ENCODE measurements around the gene HOXC11.

The HOXC11 gene

DNA sequence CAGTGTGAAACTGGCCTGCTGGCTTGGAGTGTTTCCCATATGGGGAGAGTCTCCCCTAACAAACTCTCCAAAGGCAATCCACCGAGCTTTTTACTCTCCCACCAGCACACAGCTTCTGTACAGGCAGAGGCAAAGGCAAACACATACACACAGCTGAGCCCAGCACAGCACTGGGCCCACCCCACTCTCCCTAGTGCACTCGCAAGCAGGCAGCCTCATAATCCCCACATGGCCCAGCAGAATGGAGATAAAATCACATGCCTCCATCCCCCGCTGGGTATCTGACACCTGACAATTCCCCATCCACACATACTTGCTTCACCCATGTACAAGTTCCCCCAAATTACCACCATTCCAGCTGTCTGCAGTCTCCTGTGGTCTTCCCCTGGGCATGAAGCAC is 14.8 kb upstream of the HOXC11 start:
- TF ChIP-seq ZC3H10 (CRISPR knock-in tag; IDR thresholded peaks at IDR 0.05), result no peak
- no peak for TF ChIP-seq TCF4 (CRISPR knock-in tag; IDR thresholded peaks at IDR 0.05; ENCODE audit: borderline replicate concordance)
- TF ChIP-seq ESRRG (CRISPR knock-in tag; IDR thresholded peaks at IDR 0.05), result no peak
- no peak for TF ChIP-seq ZNF565 (CRISPR knock-in tag; conservative IDR thresholded peaks at IDR 0.05; ENCODE audit: low read depth)
- no peak for TF ChIP-seq ZNF8 (CRISPR knock-in tag; IDR thresholded peaks at IDR 0.05)
- no peak for ATAC-seq

- TF ChIP-seq POU6F1 (CRISPR knock-in tag; IDR thresholded peaks at IDR 0.05; ENCODE audit: borderline replicate concordance, low read depth), result no peak
- no peak for TF ChIP-seq TSHZ2 (CRISPR knock-in tag; IDR thresholded peaks at IDR 0.05)
- no peak for TF ChIP-seq ZFP3 (CRISPR knock-in tag; IDR thresholded peaks at IDR 0.05)
- TF ChIP-seq, protein P1, sequence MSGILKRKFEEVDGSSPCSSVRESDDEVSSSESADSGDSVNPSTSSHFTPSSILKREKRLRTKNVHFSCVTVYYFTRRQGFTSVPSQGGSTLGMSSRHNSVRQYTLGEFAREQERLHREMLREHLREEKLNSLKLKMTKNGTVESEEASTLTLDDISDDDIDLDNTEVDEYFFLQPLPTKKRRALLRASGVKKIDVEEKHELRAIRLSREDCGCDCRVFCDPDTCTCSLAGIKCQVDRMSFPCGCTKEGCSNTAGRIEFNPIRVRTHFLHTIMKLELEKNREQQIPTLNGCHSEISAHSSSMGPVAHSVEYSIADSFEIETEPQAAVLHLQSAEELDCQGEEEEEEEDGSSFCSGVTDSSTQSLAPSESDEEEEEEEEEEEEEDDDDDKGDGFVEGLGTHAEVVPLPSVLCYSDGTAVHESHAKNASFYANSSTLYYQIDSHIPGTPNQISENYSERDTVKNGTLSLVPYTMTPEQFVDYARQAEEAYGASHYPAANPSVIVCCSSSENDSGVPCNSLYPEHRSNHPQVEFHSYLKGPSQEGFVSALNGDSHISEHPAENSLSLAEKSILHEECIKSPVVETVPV (CRISPR knock-in tag; IDR thresholded peaks at IDR 0.05), result no peak
- no peak for TF ChIP-seq ARNTL (CRISPR knock-in tag; IDR thresholded peaks at IDR 0.05; ENCODE audit: borderline replicate concordance, low read depth)
- no peak for TF ChIP-seq BACH2 (CRISPR knock-in tag; IDR thresholded peaks at IDR 0.05; ENCODE audit: borderline replicate concordance)
- TF ChIP-seq SNAI2 (CRISPR knock-in tag; IDR thresholded peaks at IDR 0.05), result no peak
- ATAC-seq, result no peak
Measured at GRCh38 chr12:53959314-53959713, 13.6 kb upstream of the HOXC11 start.

GRCh38 chr12:53960187-53961024 is 12.5 kb upstream of the HOXC11 start:
- TF ChIP-seq SNAI2 (CRISPR knock-in tag; IDR thresholded peaks at IDR 0.05) (no peak), BACH2 (CRISPR knock-in tag; IDR thresholded peaks at IDR 0.05; ENCODE audit: borderline replicate concordance) (no peak), ZNF565 (CRISPR knock-in tag; conservative IDR thresholded peaks at IDR 0.05; ENCODE audit: low read depth) (no peak), POU6F1 (CRISPR knock-in tag; IDR thresholded peaks at IDR 0.05; ENCODE audit: borderline replicate concordance, low read depth) (no peak), CREB5 (CRISPR knock-in tag; IDR thresholded peaks at IDR 0.05; ENCODE audit: low read depth) (no peak), ZNF70 (CRISPR knock-in tag; IDR thresholded peaks at IDR 0.05) (no peak), ZFP3 (CRISPR knock-in tag; IDR thresholded peaks at IDR 0.05) (no peak), PPARA (CRISPR knock-in tag; IDR thresholded peaks at IDR 0.05; ENCODE audit: borderline replicate concordance) (no peak), ARNTL (CRISPR knock-in tag; IDR thresholded peaks at IDR 0.05; ENCODE audit: borderline replicate concordance, low read depth) (no peak), OSR1 (CRISPR knock-in tag; IDR thresholded peaks at IDR 0.05) (no peak), TCF4 (CRISPR knock-in tag; IDR thresholded peaks at IDR 0.05; ENCODE audit: borderline replicate concordance) (no peak), RARB (CRISPR knock-in tag; IDR thresholded peaks at IDR 0.05) (no peak), TOX (CRISPR knock-in tag; IDR thresholded peaks at IDR 0.05; ENCODE audit: borderline replicate concordance) (no peak), GLIS3 (CRISPR knock-in tag; IDR thresholded peaks at IDR 0.05) (no peak), TSHZ2 (CRISPR knock-in tag; IDR thresholded peaks at IDR 0.05) (no peak)
- TF ChIP-seq, protein P1 (CRISPR knock-in tag; IDR thresholded peaks at IDR 0.05), result no peak
- no peak for ATAC-seq
